ENCODE results near the gene C1QL1.

DNA sequence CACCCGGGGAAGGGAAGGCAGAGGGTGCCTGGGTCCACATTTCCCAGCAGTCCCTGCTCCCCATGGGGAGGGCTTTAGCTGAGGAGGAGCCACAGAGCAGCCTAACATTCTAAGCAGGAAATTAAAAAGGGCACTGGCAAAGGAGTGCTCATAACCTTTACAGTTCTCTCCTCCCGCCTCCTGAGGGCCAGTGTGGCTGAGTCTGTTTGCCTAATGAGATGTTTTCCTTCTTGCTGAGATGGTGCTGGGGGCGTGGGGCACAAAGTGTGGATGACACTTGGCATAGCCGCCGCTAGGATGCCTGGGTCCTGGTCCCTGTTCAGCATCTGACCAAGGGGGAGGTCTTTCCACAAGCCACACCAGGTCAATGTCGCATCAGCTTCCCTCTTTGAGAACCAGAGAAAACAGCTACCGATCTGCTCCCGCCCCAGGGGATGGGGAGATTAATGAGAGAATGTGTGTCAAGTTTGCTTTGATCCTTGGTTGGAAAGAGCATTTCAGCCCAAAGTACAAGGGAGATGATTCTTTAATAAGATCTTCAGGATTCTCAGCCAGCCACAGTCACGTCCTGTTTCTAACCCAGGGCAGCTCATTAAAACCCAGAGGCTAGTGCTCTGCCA lies 26.3 kb downstream of the C1QL1 start:
- TF ChIP-seq, protein P1, sequence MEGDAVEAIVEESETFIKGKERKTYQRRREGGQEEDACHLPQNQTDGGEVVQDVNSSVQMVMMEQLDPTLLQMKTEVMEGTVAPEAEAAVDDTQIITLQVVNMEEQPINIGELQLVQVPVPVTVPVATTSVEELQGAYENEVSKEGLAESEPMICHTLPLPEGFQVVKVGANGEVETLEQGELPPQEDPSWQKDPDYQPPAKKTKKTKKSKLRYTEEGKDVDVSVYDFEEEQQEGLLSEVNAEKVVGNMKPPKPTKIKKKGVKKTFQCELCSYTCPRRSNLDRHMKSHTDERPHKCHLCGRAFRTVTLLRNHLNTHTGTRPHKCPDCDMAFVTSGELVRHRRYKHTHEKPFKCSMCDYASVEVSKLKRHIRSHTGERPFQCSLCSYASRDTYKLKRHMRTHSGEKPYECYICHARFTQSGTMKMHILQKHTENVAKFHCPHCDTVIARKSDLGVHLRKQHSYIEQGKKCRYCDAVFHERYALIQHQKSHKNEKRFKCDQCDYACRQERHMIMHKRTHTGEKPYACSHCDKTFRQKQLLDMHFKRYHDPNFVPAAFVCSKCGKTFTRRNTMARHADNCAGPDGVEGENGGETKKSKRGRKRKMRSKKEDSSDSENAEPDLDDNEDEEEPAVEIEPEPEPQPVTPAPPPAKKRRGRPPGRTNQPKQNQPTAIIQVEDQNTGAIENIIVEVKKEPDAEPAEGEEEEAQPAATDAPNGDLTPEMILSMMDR (IDR thresholded peaks at IDR 0.05), result no peak
- TF ChIP-seq EP300 (IDR thresholded peaks at IDR 0.05), result no peak
- no peak for TF ChIP-seq POLR2A (IDR thresholded peaks at IDR 0.05; ENCODE audit: low read depth)
